ENCODE results near the gene RAD51B.
"Not testable (repeated sequence)": the region's sequence is repeated elsewhere in the genome, so short reads cannot be mapped to it uniquely, and the experiment has no call there.

DNA sequence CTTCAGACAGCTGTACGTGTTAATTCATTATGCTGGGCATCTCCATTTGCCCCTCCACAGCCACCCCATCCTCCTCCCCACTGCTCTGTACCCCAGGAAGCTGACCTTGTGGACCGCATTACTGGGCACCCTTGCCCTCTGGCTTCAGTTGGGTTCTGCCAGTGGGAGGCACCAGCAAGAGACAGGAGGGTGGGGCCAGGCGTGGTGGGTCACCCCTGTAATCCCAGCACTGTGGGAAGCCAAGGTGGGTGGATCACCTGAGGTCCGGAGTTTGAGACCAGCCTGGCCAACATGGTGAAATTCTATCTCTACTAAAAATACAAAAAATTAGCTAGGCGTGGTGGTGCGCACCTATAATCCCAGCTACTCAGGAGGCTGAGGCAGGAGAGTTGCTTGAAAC is 843.2 kb downstream of the RAD51B start:
- TF ChIP-seq, protein P1, sequence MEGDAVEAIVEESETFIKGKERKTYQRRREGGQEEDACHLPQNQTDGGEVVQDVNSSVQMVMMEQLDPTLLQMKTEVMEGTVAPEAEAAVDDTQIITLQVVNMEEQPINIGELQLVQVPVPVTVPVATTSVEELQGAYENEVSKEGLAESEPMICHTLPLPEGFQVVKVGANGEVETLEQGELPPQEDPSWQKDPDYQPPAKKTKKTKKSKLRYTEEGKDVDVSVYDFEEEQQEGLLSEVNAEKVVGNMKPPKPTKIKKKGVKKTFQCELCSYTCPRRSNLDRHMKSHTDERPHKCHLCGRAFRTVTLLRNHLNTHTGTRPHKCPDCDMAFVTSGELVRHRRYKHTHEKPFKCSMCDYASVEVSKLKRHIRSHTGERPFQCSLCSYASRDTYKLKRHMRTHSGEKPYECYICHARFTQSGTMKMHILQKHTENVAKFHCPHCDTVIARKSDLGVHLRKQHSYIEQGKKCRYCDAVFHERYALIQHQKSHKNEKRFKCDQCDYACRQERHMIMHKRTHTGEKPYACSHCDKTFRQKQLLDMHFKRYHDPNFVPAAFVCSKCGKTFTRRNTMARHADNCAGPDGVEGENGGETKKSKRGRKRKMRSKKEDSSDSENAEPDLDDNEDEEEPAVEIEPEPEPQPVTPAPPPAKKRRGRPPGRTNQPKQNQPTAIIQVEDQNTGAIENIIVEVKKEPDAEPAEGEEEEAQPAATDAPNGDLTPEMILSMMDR (IDR thresholded peaks at IDR 0.05), result not testable (repeated sequence)
- TF ChIP-seq POLR2A (IDR thresholded peaks at IDR 0.05), result not testable (repeated sequence)
